Sigmoid colon (tissue), 7 donors: ENCODE measurements around the gene UBE2Q1. TPM values are rescaled to one million over a fixed set of nuclear protein-coding genes. Genes with fewer than 3 reads are reported as not detected.

Source experiments
- DNase-seq: peaks from one replicate; pipeline ENCODE4 v3.0.0-alpha.2; 2019
- H3K27ac ChIP-seq, 4 donors: fragments of 200-600 bp; sonication (generic); one replicate each; pipeline ENCODE4 v1.5.1; 2016 to 2019; ENCODE audit warnings: mild to moderate bottlenecking in 1 of 4
- H3K27me3 ChIP-seq, 3 donors: fragments of 200-600 bp; sonication (generic); one replicate each; pipeline ENCODE4 v1.5.1; 2019; ENCODE audit warnings: mild to moderate bottlenecking in 1 of 3
- H3K36me3 ChIP-seq, 4 donors: fragments of 200-600 bp; sonication (generic); one replicate each; pipeline ENCODE4 v1.5.1; 2016 to 2019
- H3K4me1 ChIP-seq, 4 donors: fragments of 200-600 bp; sonication (generic); one replicate each; pipeline ENCODE4 v1.5.1; 2017 to 2019
- H3K4me3 ChIP-seq, 4 donors: fragments of 200-600 bp; sonication (generic); one replicate each; pipeline ENCODE4 v1.5.1; 2017 to 2019; ENCODE audit warnings: mild to moderate bottlenecking in 2 of 4, moderate library complexity in 1 of 4
- H3K9me3 ChIP-seq, 4 donors: fragments of 200-600 bp in 3 of 4; sonication (generic) in 3 of 4; one replicate each; pipeline versions ENCODE4 v1.5.1 to v1.6.1; 2013 to 2019
- EP300 ChIP-seq, 4 donors: sonication (generic); formaldehyde crosslinking; IDR thresholded peaks; one replicate each; pipeline ENCODE4 v1.6.1; 2017; ENCODE audit warnings: antibody characterized with exemption in 4 of 4
- POLR2A ChIP-seq, 2 donors: fragments of 450-650 bp; IDR thresholded peaks; one replicate each; pipeline ENCODE4 v1.6.1; 2016; ENCODE audit warnings: antibody characterized with exemption in 2 of 2, mild to moderate bottlenecking in 2 of 2, moderate library complexity in 2 of 2
- POLR2AphosphoS5 ChIP-seq, 4 donors: sonication (generic); formaldehyde crosslinking; IDR thresholded peaks; one replicate each; pipeline ENCODE4 v1.6.1; 2017; ENCODE audit warnings: antibody characterized with exemption in 4 of 4
- WGBS, 2 donors: extraction: QIAGEN DNeasy Blood & Tissue Kit; methylation state at CpG; one replicate each; pipeline ENCODE4 v1.1.7; 2013; 5-methylcytosine and 5-hydroxymethylcytosine counted together
- intact Hi-C: fragments of 100-400 bp; cut with DNase I; formaldehyde crosslinking; loops from one replicate; pipeline ENCODE4 v1.15.1; 2023
- polyA plus RNA-seq, 3 donors: library from polyadenylated mRNA; stranded (reverse); fragments of 200-250 nt; gene quantifications; one replicate each; pipeline ENCODE4 v1.2.3, GENCODE V29; 2013
- total RNA-seq, 4 donors: library from RNA; depleted of rRNA; stranded (reverse); fragments of >200 nt; gene quantifications; one replicate each; pipeline ENCODE4 v1.1.0, GENCODE V29; 2016
- TF ChIP-seq, protein P1 (sequence below), 4 experiments: fragments of 450-650 bp in 3 of 4; fragments of 200-600 bp in 1 of 4; IDR thresholded peaks; one replicate each; pipeline ENCODE4 v1.5.1; 2016 to 2019; ENCODE audit warnings: antibody characterized with exemption in 4 of 4, mild to moderate bottlenecking in 3 of 4, moderate library complexity in 2 of 4
- donor health status: healthy with polysubstance abuse.
- donor health status: Bipolar disorder and iron deficiency.
- donor health status: healthy.

Gene UBE2Q1
- total and polyA plus RNA-seq, 7 donors: 15.1 to 40.7 (median 18.9) TPM

- peaks cover 0 to 41% (median 30%) of the 10 kb centered on the region in 4 donors for H3K4me1 ChIP-seq
- no peak for DNase-seq
- WGBS, 2 donors: 48 to 73% methylated on average over 4 of the region's 4 CpGs
- TF ChIP-seq, protein P1, sequence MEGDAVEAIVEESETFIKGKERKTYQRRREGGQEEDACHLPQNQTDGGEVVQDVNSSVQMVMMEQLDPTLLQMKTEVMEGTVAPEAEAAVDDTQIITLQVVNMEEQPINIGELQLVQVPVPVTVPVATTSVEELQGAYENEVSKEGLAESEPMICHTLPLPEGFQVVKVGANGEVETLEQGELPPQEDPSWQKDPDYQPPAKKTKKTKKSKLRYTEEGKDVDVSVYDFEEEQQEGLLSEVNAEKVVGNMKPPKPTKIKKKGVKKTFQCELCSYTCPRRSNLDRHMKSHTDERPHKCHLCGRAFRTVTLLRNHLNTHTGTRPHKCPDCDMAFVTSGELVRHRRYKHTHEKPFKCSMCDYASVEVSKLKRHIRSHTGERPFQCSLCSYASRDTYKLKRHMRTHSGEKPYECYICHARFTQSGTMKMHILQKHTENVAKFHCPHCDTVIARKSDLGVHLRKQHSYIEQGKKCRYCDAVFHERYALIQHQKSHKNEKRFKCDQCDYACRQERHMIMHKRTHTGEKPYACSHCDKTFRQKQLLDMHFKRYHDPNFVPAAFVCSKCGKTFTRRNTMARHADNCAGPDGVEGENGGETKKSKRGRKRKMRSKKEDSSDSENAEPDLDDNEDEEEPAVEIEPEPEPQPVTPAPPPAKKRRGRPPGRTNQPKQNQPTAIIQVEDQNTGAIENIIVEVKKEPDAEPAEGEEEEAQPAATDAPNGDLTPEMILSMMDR (IDR thresholded peaks at IDR 0.05): no peak
- no peak for TF ChIP-seq POLR2AphosphoS5 (IDR thresholded peaks at IDR 0.05)
- no peak for TF ChIP-seq EP300 (IDR thresholded peaks at IDR 0.05)
- no peak for TF ChIP-seq POLR2A (IDR thresholded peaks at IDR 0.05)
- H3K9me3 ChIP-seq: no peaks in the 10 kb centered on the region
- intact Hi-C loops: loop anchor here (10.0 kb wide), 1 partner anchor 503 kb away; the partner anchor contains the start of gene ADAM15
- H3K36me3 ChIP-seq: peaks cover 30 to 76% (median 65%) of the 10 kb centered on the region in 4 donors
- no peak overlapping the region for H3K27ac ChIP-seq
- no peaks in the 10 kb centered on the region for H3K27me3 ChIP-seq
- H3K4me3 ChIP-seq: no peak overlapping the region
Observed at GRCh38 chr1:154551474-154551873, 7.0 kb downstream of the UBE2Q1 start.

- intact Hi-C loops: loop anchor here (10.0 kb wide), 1 partner anchor 504 kb away; the partner anchor contains the start of gene ADAM15
- peaks cover 30 to 72% (median 63%) of the 10 kb centered on the region in 4 donors for H3K36me3 ChIP-seq
- no peaks in the 10 kb centered on the region for H3K27me3 ChIP-seq
- no peak overlapping the region for H3K4me3 ChIP-seq
- no peak for DNase-seq
- H3K27ac ChIP-seq: no peak overlapping the region
- peaks cover 0 to 33% (median 22%) of the 10 kb centered on the region in 4 donors for H3K4me1 ChIP-seq
- 71 to 81% methylated on average over 6 of the region's 6 CpGs for WGBS, 2 donors
- no peaks in the 10 kb centered on the region for H3K9me3 ChIP-seq
- TF ChIP-seq, protein P1 (IDR thresholded peaks at IDR 0.05): no peak
- TF ChIP-seq EP300 (IDR thresholded peaks at IDR 0.05) (no peak), POLR2A (IDR thresholded peaks at IDR 0.05) (no peak), POLR2AphosphoS5 (IDR thresholded peaks at IDR 0.05) (no peak)
Observed at GRCh38 chr1:154550657-154551056, 7.8 kb downstream of the UBE2Q1 start.

DNA sequence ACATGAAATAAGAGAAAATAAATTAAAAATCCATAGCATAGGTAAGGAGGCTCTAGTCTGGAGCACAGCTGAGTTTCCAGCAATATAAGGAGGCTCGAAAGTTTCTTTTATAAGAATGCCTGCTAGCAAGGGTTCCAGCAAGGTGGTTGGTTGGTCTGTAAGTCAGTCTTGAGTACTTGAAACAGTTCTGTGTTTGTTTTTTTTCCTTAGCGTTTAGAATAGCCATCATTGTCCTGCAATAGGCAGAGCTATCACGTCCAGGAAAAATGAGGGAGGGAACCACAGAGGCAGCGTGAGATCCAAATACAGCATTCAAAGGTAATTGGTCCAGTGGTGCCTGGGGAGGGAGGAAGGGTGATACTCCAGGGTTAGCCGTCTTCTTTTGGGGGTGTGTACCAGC, 8.4 kb downstream of the UBE2Q1 start:
- WGBS, 2 donors: 61 to 75% methylated on average over 5 of the region's 5 CpGs
- H3K9me3 ChIP-seq: no peaks in the 10 kb centered on the region
- peaks cover 30 to 66% (median 57%) of the 10 kb centered on the region in 4 donors for H3K36me3 ChIP-seq
- H3K27ac ChIP-seq: no peak overlapping the region
- H3K4me3 ChIP-seq: no peak overlapping the region
- no peak for DNase-seq
- intact Hi-C loops: loop anchor here (10.0 kb wide), 1 partner anchor 505 kb away; the partner anchor contains the start of gene ADAM15
- TF ChIP-seq POLR2A (IDR thresholded peaks at IDR 0.05) (no peak), EP300 (IDR thresholded peaks at IDR 0.05) (no peak), POLR2AphosphoS5 (IDR thresholded peaks at IDR 0.05) (no peak)
- TF ChIP-seq, protein P1 (IDR thresholded peaks at IDR 0.05): no peak
- no peaks in the 10 kb centered on the region for H3K27me3 ChIP-seq
- peaks cover 0 to 31% (median 22%) of the 10 kb centered on the region in 4 donors for H3K4me1 ChIP-seq

DNA sequence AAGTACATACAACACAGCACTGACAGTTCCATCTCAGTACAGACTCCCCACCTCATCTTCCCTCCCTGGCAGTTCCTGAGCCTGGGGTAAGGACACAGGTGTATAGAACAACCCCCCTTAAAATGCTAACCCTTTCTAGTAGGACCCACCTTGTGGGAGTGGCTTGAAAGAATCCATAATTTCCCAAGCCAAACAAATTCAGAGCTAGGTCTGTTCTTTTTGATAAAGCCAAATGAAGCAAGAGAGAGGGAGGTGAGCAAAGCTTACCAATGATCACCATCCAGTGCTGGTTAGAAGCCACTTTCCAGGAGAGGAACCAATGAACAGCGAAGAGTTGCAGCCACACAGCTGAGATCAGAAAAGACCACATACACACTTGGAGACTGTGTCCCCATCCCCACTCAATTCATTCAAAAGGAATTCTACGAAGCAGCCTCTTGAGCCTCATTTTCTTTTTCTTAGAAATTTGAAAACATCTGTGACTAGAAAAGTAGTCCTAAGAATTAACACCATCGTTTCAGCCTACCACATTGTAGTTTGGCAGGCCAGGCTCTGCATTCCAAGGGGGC, 9.2 kb downstream of the UBE2Q1 start:
- Histone ChIP-seq H3K4me1 (peaks cover 0 to 31% (median 21%) of the 10 kb centered on the region in 4 donors), H3K9me3 (no peaks in the 10 kb centered on the region), H3K36me3 (peaks cover 30 to 58% (median 49%) of the 10 kb centered on the region in 4 donors), H3K4me3 (no peak overlapping the region), H3K27me3 (no peaks in the 10 kb centered on the region), H3K27ac (no peak overlapping the region)
- 77 to 88% methylated on average over 3 of the region's 3 CpGs for WGBS, 2 donors
- no peak for DNase-seq
- intact Hi-C loops: loop anchor here (2.0 to 5.0 kb wide), 2 partner anchors 70 to 152 kb away; no protein-coding TSS in a partner anchor
- TF ChIP-seq POLR2AphosphoS5 (IDR thresholded peaks at IDR 0.05) (no peak), POLR2A (IDR thresholded peaks at IDR 0.05) (no peak), EP300 (IDR thresholded peaks at IDR 0.05) (no peak)
- TF ChIP-seq, protein P1 (IDR thresholded peaks at IDR 0.05): no peak
